OCI-LY1 (cell line): ENCODE data around the gene LDLRAD4.

Source experiments
- EZH2 ChIP-seq: fragments of 200-600 bp; sonication (generic), shearing (Covaris generic); IDR thresholded peaks from 2 replicates; pipeline ENCODE4 v1.8.0; 2017; ENCODE audit warnings: borderline replicate concordance, mixed run types, mild to moderate bottlenecking, antibody characterized with exemption, low read length, moderate library complexity, mixed read lengths
- TF ChIP-seq, protein P1 (sequence below): fragments of 200-600 bp; sonication (generic), shearing (Covaris generic); IDR thresholded peaks from 2 replicates; pipeline ENCODE4 v1.5.1; 2017; ENCODE audit warnings: mild to moderate bottlenecking, antibody characterized with exemption, low read length, moderate library complexity, mixed read lengths

DNA sequence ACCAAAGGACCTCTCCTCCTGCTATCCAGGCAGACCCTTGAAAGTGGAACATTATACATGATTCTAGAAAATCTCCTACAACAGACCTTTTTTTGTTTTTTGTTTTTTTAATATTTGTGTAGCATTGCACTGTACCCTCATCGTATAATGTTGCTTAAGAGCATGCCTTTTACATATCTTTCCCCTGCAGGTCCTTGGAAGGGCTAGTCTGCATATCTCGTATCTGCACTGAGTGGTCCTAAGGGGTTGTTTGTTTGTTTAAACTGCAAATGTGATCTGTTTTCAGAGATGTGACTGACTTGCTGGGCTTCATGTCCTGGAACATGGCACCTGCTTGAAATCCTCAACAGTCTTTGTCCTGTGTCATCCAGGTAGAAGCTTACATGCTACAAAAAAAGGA lies 303.7 kb downstream of the LDLRAD4 start:
- no peak for TF ChIP-seq EZH2
- TF ChIP-seq, protein P1, sequence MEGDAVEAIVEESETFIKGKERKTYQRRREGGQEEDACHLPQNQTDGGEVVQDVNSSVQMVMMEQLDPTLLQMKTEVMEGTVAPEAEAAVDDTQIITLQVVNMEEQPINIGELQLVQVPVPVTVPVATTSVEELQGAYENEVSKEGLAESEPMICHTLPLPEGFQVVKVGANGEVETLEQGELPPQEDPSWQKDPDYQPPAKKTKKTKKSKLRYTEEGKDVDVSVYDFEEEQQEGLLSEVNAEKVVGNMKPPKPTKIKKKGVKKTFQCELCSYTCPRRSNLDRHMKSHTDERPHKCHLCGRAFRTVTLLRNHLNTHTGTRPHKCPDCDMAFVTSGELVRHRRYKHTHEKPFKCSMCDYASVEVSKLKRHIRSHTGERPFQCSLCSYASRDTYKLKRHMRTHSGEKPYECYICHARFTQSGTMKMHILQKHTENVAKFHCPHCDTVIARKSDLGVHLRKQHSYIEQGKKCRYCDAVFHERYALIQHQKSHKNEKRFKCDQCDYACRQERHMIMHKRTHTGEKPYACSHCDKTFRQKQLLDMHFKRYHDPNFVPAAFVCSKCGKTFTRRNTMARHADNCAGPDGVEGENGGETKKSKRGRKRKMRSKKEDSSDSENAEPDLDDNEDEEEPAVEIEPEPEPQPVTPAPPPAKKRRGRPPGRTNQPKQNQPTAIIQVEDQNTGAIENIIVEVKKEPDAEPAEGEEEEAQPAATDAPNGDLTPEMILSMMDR = no peak
